Aorta (tissue), 5 donors: ENCODE data around the gene SCGB3A1. TPM values are rescaled to one million over a fixed set of nuclear protein-coding genes. Genes with fewer than 3 reads are reported as not detected.

Experiments used
- ATAC-seq: fragments of 200-7000 bp; cut with Tn5 transposase; one replicate; pipeline ENCODE4 v1.9.1; 2022; ENCODE audit warnings: moderate library complexity; ENCODE audit not compliant: low FRiP score
- DNase-seq, 2 donors: peaks; one replicate each; pipeline ENCODE4 v3.0.0-alpha.2; 2020
- H3K27ac ChIP-seq, 2 donors: one replicate each; pipeline ENCODE4 v1.5.1; 2013; ENCODE audit warnings: low read length in 2 of 2, mild to moderate bottlenecking in 2 of 2, moderate library complexity in 2 of 2, control low read depth in 1 of 2, inconsistent platforms in 1 of 2, low read depth in 1 of 2
- H3K27me3 ChIP-seq, 2 donors: one replicate each; pipeline ENCODE4 v1.6.1; 2013; ENCODE audit warnings: control low read depth in 1 of 2, low read length in 1 of 2, mild to moderate bottlenecking in 1 of 2, moderate library complexity in 1 of 2; ENCODE audit not compliant: insufficient read depth in 2 of 2, control insufficient read depth in 1 of 2
- H3K36me3 ChIP-seq, 2 donors: one replicate each; pipeline ENCODE4 v1.6.1; 2013; ENCODE audit warnings: control low read depth in 1 of 2, low read length in 1 of 2, mild to moderate bottlenecking in 1 of 2; ENCODE audit not compliant: insufficient read depth in 2 of 2, control insufficient read depth in 1 of 2
- H3K4me1 ChIP-seq, 2 donors: one replicate each; pipeline ENCODE4 v1.6.1; 2013; ENCODE audit warnings: low read length in 2 of 2, control low read depth in 1 of 2, mild to moderate bottlenecking in 1 of 2, moderate library complexity in 1 of 2; ENCODE audit not compliant: insufficient read depth in 2 of 2, control insufficient read depth in 1 of 2
- H3K4me3 ChIP-seq, 2 donors: one replicate each; pipeline ENCODE4 v1.5.1; 2013; ENCODE audit warnings: low read length in 2 of 2, control low read depth in 1 of 2, mild to moderate bottlenecking in 1 of 2
- H3K9me3 ChIP-seq: one replicate; pipeline ENCODE4 v1.6.1; 2013; ENCODE audit warnings: mild to moderate bottlenecking, low read length; ENCODE audit not compliant: control insufficient read depth
- WGBS, 2 donors: extraction: QIAGEN DNeasy Blood & Tissue Kit; methylation state at CpG; one replicate each; pipeline ENCODE4 v1.1.7; 2013; 5-methylcytosine and 5-hydroxymethylcytosine counted together
- intact Hi-C, 2 donors: fragments of 100-400 bp; cut with DNase I; formaldehyde crosslinking; loops; one replicate each; pipeline versions ENCODE4 v1.14.2 to v1.15.0; 2022
- long read RNA-seq, 2 donors: library from polyadenylated mRNA; unstranded; transcript quantifications; one replicate each; pipeline ENCODE4 v2.0.0, GENCODE V29; 2020 to 2021
- polyA plus RNA-seq, 2 donors: library from polyadenylated mRNA; stranded (reverse); fragments of 200-250 nt; gene quantifications; one replicate each; pipeline ENCODE4 v1.2.3, GENCODE V29; 2013
- total RNA-seq, 2 donors: library from RNA; stranded (reverse); fragmentation: NEBNext Ultra II Directional; extraction: Animal tissue kit (Norgen Biotek cat#: 25700); gene quantifications; one replicate each; pipeline ENCODE4 v1.2.1, GENCODE V29; 2021
- donor health status: healthy with polysubstance abuse.
- donor health status: Bipolar disorder and iron deficiency.
- donor health status: DM: no; HTN: no; CAD: no.
- donor health status: DM: no; HTN: no; CAD: no.
- donor health status: DM: yes; HTN: yes; CAD: no.

The SCGB3A1 gene
- not detected for total RNA-seq
- 1 to 10 TPM in 1 of 2 donors, not detected in 1; 2.0 TPM for polyA plus RNA-seq
- long read RNA-seq, donor 1: 0 reads
- long read RNA-seq, donor 2, partial matches to known transcripts: 0 of 2 reads
- long read RNA-seq, donor 2, other reads (novel, unspliced or antisense): 0 of 2 reads

GRCh38 chr5:180591311-180591887 lies at the start of gene SCGB3A1:
SCGB3A1 (minus strand) TSS chr5:180591499; CDS start chr5:180591462, 37 bp downstream.
- 4 to 6% methylated on average over 22 to 60 of the region's 60 CpGs for WGBS, 2 donors
- intact Hi-C loops: no loop called here
- Histone ChIP-seq H3K4me1 (no peaks in the 10 kb centered on the region), H3K27me3 (no peaks in the 10 kb centered on the region), H3K36me3 (no peaks in the 10 kb centered on the region), H3K27ac (no peak within 1 kb of the TSS), H3K4me3 (no peak within 1 kb of the TSS), H3K9me3 (no peaks in the 10 kb centered on the region)
- DNase-seq: no peak
- no peak for ATAC-seq

- Histone ChIP-seq H3K4me3 (no peak overlapping the region), H3K27ac (no peak overlapping the region), H3K9me3 (no peaks in the 10 kb centered on the region), H3K4me1 (no peaks in the 10 kb centered on the region), H3K36me3 (no peaks in the 10 kb centered on the region), H3K27me3 (no peaks in the 10 kb centered on the region)
- ATAC-seq (no peak), DNase-seq (peak in 1 of 2 donors; percentile 70)
- 75 to 76% methylated on average over 6 of the region's 6 CpGs for WGBS, 2 donors
- intact Hi-C loops: no loop called here
These were observed 49.2 kb upstream of the SCGB3A1 start for GRCh38 chr5:180640611-180640860.

- no peak overlapping the region for H3K27ac ChIP-seq
- no peaks in the 10 kb centered on the region for H3K36me3 ChIP-seq
- ATAC-seq: no peak
- H3K4me1 ChIP-seq: no peaks in the 10 kb centered on the region
- no peaks in the 10 kb centered on the region for H3K27me3 ChIP-seq
- intact Hi-C loops: no loop called here
- H3K9me3 ChIP-seq: no peaks in the 10 kb centered on the region
- no peak overlapping the region for H3K4me3 ChIP-seq
- WGBS, 2 donors: 78 to 79% methylated on average over 27 of the region's 27 CpGs
- DNase-seq: no peak
These were observed 48.7 kb upstream of the SCGB3A1 start for GRCh38 chr5:180639741-180640610.

GRCh38 chr5:180639287-180639686 lies 48.0 kb upstream of the SCGB3A1 start:
- H3K4me3 ChIP-seq: no peak overlapping the region
- ATAC-seq (no peak), DNase-seq (no peak)
- WGBS, 2 donors: 63 to 65% methylated on average over 3 of the region's 3 CpGs
- H3K27ac ChIP-seq: no peak overlapping the region
- no peaks in the 10 kb centered on the region for H3K36me3 ChIP-seq
- intact Hi-C loops: no loop called here
- H3K27me3 ChIP-seq: no peaks in the 10 kb centered on the region
- H3K4me1 ChIP-seq: no peaks in the 10 kb centered on the region
- H3K9me3 ChIP-seq: no peaks in the 10 kb centered on the region

GRCh38 chr5:180637962-180638680 lies 46.8 kb upstream of the SCGB3A1 start:
- Histone ChIP-seq H3K4me1 (no peaks in the 10 kb centered on the region), H3K27ac (no peak overlapping the region), H3K27me3 (no peaks in the 10 kb centered on the region), H3K4me3 (no peak overlapping the region), H3K9me3 (no peaks in the 10 kb centered on the region), H3K36me3 (no peaks in the 10 kb centered on the region)
- 62 to 64% methylated on average over 20 of the region's 20 CpGs for WGBS, 2 donors
- DNase-seq (peak in 1 of 2 donors; percentile 37), ATAC-seq (no peak)
- intact Hi-C loops: no loop called here

- Histone ChIP-seq H3K9me3 (no peaks in the 10 kb centered on the region), H3K36me3 (no peaks in the 10 kb centered on the region), H3K27me3 (no peaks in the 10 kb centered on the region), H3K27ac (no peak overlapping the region), H3K4me3 (no peak overlapping the region), H3K4me1 (no peaks in the 10 kb centered on the region)
- DNase-seq: peak; percentile 30 to 43
- intact Hi-C loops: no loop called here
- no peak for ATAC-seq
- 64 to 65% methylated on average over 18 of the region's 18 CpGs for WGBS, 2 donors
These were observed 45.2 kb upstream of the SCGB3A1 start for GRCh38 chr5:180636403-180637075.

GRCh38 chr5:180636016-180636402 lies 44.7 kb upstream of the SCGB3A1 start:
- no peaks in the 10 kb centered on the region for H3K27me3 ChIP-seq
- H3K4me1 ChIP-seq: no peaks in the 10 kb centered on the region
- no peak overlapping the region for H3K4me3 ChIP-seq
- 84 to 90% methylated on average over 5 to 8 of the region's 8 CpGs for WGBS, 2 donors
- H3K36me3 ChIP-seq: no peaks in the 10 kb centered on the region
- DNase-seq (peak in 1 of 2 donors; percentile 35), ATAC-seq (no peak)
- no peak overlapping the region for H3K27ac ChIP-seq
- intact Hi-C loops: no loop called here
- no peaks in the 10 kb centered on the region for H3K9me3 ChIP-seq

- DNase-seq: peak; percentile 26 to 62
- no peak overlapping the region for H3K27ac ChIP-seq
- 76 to 79% methylated on average over 14 of the region's 14 CpGs for WGBS, 2 donors
- H3K4me1 ChIP-seq: no peaks in the 10 kb centered on the region
- H3K4me3 ChIP-seq: no peak overlapping the region
- H3K9me3 ChIP-seq: no peaks in the 10 kb centered on the region
- ATAC-seq: peak; percentile 11
- intact Hi-C loops: no loop called here
- H3K27me3 ChIP-seq: no peaks in the 10 kb centered on the region
- H3K36me3 ChIP-seq: no peaks in the 10 kb centered on the region
These were observed 42.2 kb upstream of the SCGB3A1 start for GRCh38 chr5:180633283-180634177.
